Activated CD4-positive, alpha-beta T cell treated with anti-CD3 and anti-CD28 coated beads for 24 hours (primary cell): ENCODE data around the gene DKK3.

Experiments
- DNase-seq, 2 donors: peaks; one replicate each; pipeline ENCODE4 v3.0.0-alpha.2; 2020; ENCODE audit warnings: low read depth in 2 of 2

The DKK3 gene

DNA sequence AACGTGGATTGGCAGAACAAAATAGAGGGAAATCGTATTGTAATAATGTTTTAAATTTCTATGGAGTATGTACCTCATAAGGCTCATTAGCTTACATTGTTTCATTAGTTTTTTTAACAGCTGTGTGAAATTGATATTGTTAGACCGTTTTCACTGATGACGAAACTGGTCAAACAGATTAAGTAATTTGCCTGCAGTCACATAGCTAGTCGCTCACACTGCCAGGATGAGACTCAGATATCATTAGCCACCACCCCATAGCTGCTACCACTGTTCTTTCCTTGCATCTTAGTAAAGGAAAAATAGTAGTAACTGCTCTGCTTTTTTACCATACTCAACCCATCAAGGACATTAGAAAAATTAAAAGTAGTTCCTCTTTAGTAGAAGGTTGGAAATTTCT, 64.0 kb downstream of the DKK3 start:
- DNase-seq, result no peak

DNA sequence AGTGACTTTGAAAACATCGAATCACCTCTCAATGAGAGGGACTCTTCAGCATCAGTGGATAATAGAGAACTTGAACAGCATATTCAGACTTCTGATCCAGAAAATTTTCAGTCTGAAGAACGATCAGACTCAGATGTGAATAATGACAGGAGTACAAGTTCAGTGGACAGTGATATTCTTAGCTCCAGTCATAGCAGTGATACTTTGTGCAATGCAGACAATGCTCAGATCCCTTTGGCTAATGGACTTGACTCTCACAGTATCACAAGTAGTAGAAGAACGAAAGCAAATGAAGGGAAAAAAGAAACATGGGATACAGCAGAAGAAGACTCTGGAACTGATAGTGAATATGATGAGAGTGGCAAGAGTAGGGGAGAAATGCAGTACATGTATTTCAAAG, 65.8 kb downstream of the DKK3 start:
- no peak for DNase-seq

DNA sequence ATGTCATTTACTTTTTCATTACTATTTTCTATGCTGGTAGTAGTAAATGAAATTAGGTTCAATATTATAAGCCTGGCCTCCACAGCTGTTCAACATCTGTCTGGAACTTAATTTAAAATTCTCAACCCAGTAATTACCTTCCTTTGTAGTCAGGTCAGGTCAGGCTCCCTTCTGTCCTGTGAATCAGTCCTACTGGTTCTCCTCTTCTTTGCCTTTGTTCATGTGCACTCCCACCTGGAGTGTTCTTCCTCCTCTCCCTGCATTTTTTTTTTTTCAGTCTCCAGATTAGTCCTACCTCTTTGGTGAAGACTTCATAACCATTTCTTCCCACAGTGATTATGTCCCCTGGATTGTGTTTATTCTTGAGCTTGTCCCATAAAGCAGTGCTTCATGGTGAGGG, 67.9 kb downstream of the DKK3 start:
- no peak for DNase-seq

DNA sequence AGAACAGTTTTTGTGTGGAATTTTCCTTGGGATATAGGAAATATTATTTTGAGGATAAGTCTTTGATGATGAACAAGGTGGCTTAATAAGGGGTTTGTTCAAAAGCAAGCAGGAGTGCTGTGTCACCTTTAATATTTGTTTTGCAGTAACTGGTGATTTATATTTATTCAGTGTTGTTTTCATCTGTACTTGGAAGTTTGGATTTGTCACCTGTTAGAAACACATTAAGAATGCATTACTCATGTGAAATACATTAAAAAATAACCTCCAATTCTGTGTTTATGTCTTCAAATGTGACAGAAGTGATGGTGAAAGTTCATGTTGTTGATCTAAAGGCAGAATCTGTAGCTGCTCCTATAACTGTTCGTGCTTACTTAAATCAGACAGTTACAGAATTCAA, 70.5 kb downstream of the DKK3 start:
- no peak for DNase-seq

DNA sequence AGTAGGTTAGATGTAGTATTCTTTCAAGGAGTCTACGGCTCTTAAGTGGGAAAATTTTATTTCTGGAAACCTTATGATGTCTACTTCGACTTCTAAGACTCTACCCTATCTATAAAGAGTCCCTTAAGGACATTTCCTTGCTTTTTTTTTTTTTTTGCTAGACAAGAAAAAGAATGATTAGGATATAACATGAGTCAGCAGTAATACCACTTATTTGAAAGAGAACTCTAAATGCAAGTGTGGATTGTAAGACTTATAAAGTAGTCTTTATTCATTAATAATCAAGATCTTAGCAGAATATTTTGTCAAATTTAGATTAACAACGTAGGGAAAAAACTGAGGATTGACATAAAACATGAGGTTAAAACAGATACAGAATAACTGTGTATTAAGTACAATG, 71.0 kb downstream of the DKK3 start:
- no peak for DNase-seq

DNA sequence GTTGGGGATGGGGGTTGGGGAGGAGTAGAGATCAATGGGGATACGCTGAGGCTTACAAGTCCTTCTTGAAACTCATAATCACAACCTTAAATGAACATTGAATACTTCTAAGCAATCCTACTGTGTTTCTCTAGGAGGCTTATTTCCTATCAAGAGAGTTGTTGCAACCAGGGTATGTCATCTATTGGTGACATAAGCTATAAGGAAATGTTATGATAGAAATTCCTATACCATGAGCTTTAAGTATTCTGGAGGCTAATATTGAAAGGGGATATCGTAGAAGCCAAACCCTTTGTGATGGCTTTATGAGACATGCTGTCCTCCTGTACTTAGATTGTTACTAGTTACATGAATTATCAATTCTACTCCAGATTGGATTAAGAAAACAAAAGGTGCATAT, 72.9 kb downstream of the DKK3 start:
- DNase-seq, result no peak

DNA sequence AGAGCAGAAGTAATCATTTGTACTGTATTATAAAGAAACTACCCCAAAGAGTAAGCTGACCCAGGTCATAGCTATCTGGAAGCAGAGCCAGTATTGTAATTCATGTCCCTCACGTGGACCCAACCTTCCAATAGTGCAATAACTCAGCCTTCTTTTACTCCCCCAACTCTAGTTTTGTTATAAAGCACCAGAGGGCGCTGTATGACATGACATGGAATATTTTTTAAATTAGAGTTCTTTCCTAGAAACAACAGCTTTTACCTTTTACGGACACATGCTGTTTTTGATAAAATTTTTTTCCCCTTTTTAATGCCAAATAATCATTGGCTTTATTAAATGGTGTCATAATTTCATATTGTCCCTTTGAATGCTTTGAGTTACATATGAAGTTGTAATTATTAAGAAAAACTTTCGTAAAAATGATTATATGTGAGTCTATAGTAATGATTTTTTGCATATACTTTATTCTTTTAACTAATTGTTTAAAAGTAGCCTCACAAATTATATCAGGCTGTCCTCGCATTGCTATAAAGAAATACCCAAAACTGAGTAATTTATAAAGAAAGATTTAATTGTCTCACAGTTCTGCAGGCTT, 76.9 kb downstream of the DKK3 start:
- no peak for DNase-seq

DNA sequence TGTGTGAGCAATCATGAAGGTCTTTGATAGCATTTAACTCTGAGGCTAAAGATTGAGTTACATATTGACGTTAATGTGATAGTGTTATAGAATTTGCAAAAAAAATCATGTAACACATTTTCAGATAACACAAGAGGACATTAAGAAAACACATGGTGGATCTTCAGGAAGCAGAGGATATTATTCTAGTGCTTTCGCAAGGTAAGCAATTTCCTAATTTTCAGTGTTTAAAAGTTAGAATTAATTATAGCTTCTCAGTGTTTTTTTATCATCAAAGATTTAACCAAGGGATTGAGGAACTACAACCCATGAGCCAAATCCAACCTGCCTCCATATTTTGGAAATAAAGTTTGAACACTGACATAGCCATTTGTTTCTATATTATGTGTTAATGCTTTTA, 78.5 kb downstream of the DKK3 start:
- no peak for DNase-seq

DNA sequence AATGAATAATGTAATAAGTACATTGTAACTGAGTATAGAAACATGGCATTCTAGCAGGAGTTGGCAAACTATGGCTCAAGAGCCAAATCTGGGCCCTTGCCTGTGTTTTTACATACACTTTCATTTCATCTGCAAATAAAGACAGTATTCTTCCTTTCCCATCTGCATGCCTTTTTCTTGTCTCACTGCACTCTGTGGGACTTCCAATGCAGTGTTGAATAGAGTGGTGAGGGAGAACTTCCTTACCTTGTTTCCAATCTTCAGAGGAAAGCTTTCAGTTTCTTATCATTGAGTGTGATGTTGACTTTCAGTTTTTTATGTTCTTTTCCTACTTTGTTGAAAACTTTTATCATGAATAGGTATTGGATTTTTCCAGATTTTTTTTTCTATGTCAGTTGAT, 84.6 kb downstream of the DKK3 start:
- no peak for DNase-seq

DNA sequence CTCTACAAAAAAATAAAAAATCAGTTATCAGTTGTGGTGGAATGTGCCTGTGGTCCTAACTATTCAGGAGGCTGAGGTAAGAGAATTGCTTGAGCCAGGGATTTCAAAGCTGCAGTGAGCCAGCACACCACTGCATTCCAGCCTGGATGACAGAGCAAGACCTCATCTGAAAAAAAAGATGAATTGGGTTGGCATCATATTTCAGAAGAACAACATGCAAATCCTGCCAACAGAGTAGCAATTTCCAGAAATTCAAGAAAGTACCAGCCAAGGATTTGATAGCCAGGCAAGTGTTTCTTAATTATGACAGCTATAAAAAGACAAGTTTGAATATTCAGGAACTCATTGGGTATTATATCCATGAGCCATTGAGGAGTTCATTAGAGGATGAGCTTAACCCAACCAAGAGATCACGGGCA, 91.4 kb downstream of the DKK3 start:
- DNase-seq, result no peak

DNA sequence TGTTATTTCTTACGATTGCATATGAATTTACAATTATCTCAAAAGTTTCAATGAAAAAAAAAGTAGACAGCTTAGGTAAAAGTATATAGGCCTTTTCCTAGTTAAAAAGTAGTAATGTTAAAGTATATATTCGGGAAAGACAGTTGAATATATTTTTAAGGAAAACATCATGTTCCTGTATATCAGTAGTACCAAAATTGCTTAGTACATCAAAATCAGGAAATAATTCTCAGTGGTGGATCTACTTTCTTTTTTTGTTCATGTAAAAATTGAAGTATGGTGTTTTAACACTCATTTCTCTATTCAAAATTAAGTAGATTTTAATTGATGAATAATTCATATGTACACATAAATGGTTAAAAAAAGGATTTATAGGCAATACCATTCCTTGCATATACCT, 92.8 kb downstream of the DKK3 start:
- DNase-seq, result no peak

DNA sequence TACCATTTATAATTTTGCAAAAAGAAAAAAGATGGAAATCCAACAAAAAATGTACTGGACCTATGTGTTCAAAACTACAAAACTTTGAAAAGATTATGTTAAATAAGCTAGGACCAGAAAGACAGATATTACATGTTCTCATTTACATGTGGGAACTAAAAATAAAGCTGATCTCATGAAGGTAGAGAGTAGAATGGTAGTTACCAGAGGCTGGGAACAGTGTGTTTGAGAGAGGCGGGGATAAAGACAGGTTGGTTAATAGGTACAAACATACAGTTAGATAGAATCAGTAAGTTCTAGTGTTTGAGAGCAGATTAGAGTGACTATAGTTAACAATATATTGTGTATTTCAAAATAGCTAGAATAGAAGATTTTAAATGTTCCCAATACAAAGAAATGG, 95.0 kb downstream of the DKK3 start:
- no peak for DNase-seq
